Tibial nerve (tissue), 4 donors: ENCODE results near the gene TPSD1. TPM values are rescaled to one million over a fixed set of nuclear protein-coding genes. Genes with fewer than 3 reads are reported as not detected.

ENCODE experiments used
- DNase-seq, 2 donors: peaks; one replicate each; pipeline ENCODE4 v3.0.0-alpha.2; 2019; ENCODE audit warnings: low spot score in 2 of 2
- H3K27ac ChIP-seq, 4 donors: fragments of 200-600 bp; sonication (generic) in 3 of 4; one replicate each; pipeline ENCODE4 v1.5.1; 2017 to 2019; ENCODE audit warnings: mild to moderate bottlenecking in 1 of 4
- H3K27me3 ChIP-seq, 2 donors: fragments of 200-600 bp; sonication (generic) in 1 of 2; one replicate each; pipeline versions ENCODE4 v1.5.1 to v1.6.0; 2017 to 2019
- H3K36me3 ChIP-seq, 3 donors: fragments of 200-600 bp; sonication (generic); one replicate each; pipeline ENCODE4 v1.5.1; 2018 to 2019
- H3K4me1 ChIP-seq, 4 donors: fragments of 200-600 bp; sonication (generic) in 3 of 4; one replicate each; pipeline ENCODE4 v1.5.1; 2017 to 2019
- H3K4me3 ChIP-seq, 4 donors: fragments of 200-600 bp; sonication (generic) in 3 of 4; one replicate each; pipeline ENCODE4 v1.5.1; 2017 to 2019; ENCODE audit warnings: mild to moderate bottlenecking in 1 of 4, moderate library complexity in 1 of 4
- H3K9me3 ChIP-seq, 4 donors: fragments of 200-600 bp; sonication (generic) in 3 of 4; one replicate each; pipeline ENCODE4 v1.5.1; 2017 to 2019
- EP300 ChIP-seq, 2 donors: sonication (generic); formaldehyde crosslinking; IDR thresholded peaks; one replicate each; pipeline ENCODE4 v1.6.1; 2017; ENCODE audit warnings: antibody characterized with exemption in 2 of 2, mild to moderate bottlenecking in 1 of 2
- POLR2A ChIP-seq, 2 donors: fragments of 450-650 bp; IDR thresholded peaks; one replicate each; pipeline ENCODE4 v1.6.1; 2017; ENCODE audit warnings: antibody characterized with exemption in 2 of 2, mild to moderate bottlenecking in 2 of 2, moderate library complexity in 2 of 2
- WGBS, 2 donors: methylation state at CpG; one replicate each; pipeline ENCODE4 v1.1.5; 2018; 5-methylcytosine and 5-hydroxymethylcytosine counted together
- total RNA-seq, 4 donors: library from RNA; depleted of rRNA; stranded (reverse); fragments of >200 nt; gene quantifications; one replicate each; pipeline ENCODE4 v1.1.0, GENCODE V29; 2016
- TF ChIP-seq, protein P1 (sequence below), 5 experiments: fragments of 200-600 bp in 3 of 5; fragments of 450-650 bp in 2 of 5; sonication (generic) in 3 of 5; IDR thresholded peaks; one replicate each; pipeline ENCODE4 v1.5.1; 2016 to 2019; ENCODE audit warnings: antibody characterized with exemption in 5 of 5, mild to moderate bottlenecking in 3 of 5, moderate library complexity in 2 of 5

Gene TPSD1
- total RNA-seq, 4 donors from 2014 or later: 2.7 to 14.0 (median 6.3) TPM; not detected in 1

DNA sequence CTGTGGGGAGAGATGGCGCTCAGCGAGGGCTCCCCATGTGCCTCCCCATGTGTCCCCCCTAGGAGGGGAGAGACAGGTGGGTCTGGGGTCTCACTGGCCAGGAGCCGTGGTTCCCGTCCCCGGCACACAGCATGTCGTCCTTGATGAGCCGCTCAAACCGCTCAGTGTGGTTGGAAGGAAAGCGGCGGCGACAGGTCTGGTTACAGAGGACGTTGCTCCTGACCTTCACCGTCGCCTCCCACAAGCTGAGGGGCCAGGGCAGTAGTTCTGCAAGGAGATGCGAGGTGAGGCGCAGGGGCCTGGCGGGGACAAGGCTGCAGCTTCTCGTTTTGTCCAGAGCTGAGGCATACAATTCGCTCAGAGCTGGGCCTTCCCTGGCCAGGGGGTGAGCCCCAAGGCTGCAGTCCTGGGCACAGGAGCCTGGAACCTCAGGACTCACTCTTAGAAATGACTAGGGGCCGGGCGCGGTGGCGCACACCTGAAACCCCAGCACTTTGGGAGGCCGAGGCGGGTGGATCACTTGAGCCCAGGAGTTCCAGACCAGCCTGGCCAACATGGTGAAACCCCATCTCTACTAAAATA lies 30.7 kb downstream of the TPSD1 start:
- Histone ChIP-seq H3K27me3 (peaks cover 0 to 83% of the 10 kb centered on the region in 2 donors), H3K36me3 (no peaks in the 10 kb centered on the region), H3K9me3 (no peaks in the 10 kb centered on the region), H3K4me3 (no peak overlapping the region), H3K27ac (no peak overlapping the region), H3K4me1 (peaks cover 0 to 15% (median 0%) of the 10 kb centered on the region in 4 donors)
- DNase-seq: no peak
- TF ChIP-seq POLR2A (IDR thresholded peaks at IDR 0.05) (no peak), EP300 (IDR thresholded peaks at IDR 0.05) (no peak)
- TF ChIP-seq, protein P1, sequence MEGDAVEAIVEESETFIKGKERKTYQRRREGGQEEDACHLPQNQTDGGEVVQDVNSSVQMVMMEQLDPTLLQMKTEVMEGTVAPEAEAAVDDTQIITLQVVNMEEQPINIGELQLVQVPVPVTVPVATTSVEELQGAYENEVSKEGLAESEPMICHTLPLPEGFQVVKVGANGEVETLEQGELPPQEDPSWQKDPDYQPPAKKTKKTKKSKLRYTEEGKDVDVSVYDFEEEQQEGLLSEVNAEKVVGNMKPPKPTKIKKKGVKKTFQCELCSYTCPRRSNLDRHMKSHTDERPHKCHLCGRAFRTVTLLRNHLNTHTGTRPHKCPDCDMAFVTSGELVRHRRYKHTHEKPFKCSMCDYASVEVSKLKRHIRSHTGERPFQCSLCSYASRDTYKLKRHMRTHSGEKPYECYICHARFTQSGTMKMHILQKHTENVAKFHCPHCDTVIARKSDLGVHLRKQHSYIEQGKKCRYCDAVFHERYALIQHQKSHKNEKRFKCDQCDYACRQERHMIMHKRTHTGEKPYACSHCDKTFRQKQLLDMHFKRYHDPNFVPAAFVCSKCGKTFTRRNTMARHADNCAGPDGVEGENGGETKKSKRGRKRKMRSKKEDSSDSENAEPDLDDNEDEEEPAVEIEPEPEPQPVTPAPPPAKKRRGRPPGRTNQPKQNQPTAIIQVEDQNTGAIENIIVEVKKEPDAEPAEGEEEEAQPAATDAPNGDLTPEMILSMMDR (IDR thresholded peaks at IDR 0.05): no peak
- 81 to 83% methylated on average over 23 to 24 of the region's 25 CpGs for WGBS, 2 donors

DNA sequence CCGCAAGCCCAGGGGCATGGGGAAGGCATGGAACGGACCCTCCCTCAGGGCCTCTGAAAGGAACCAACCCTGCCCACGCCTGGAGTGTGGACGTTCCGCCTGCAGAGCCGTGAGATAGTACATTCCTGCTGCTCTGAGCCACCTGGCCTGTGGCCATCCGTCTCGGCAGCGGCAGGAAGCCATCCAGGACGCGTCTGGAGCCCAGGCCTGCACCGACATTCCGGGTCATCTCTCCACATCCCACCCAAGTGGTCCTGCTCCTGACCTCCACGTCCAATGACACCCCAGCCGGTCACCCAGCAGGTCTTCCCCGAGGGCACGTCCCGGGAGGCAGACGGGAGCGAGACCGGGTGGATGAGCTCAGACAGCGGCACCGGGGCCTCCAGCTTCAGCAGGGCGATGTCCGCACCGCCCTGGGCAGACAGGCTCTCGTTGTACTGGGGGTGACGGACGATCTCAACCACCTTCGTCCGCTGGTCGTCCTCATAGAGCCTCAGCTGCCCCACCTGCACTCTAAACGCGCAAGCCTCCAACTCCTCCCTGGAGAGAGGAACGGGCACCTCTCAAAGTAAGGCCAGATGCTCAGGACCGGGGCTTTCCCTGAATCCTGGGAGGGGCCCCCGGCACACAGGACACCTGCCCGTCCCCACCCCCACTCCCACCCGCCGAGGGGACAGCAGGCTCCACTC lies 32.3 kb downstream of the TPSD1 start:
- TF ChIP-seq, protein P1 (IDR thresholded peaks at IDR 0.05): no peak
- TF ChIP-seq EP300 (IDR thresholded peaks at IDR 0.05) (no peak), POLR2A (IDR thresholded peaks at IDR 0.05) (no peak)
- no peak for DNase-seq
- Histone ChIP-seq H3K4me1 (peaks cover 0 to 15% (median 0%) of the 10 kb centered on the region in 4 donors), H3K4me3 (no peak overlapping the region), H3K27me3 (peaks cover 0 to 92% of the 10 kb centered on the region in 2 donors), H3K9me3 (no peaks in the 10 kb centered on the region), H3K27ac (no peak overlapping the region), H3K36me3 (no peaks in the 10 kb centered on the region)
- WGBS, 2 donors: 54 to 56% methylated on average over 30 to 32 of the region's 40 CpGs

DNA sequence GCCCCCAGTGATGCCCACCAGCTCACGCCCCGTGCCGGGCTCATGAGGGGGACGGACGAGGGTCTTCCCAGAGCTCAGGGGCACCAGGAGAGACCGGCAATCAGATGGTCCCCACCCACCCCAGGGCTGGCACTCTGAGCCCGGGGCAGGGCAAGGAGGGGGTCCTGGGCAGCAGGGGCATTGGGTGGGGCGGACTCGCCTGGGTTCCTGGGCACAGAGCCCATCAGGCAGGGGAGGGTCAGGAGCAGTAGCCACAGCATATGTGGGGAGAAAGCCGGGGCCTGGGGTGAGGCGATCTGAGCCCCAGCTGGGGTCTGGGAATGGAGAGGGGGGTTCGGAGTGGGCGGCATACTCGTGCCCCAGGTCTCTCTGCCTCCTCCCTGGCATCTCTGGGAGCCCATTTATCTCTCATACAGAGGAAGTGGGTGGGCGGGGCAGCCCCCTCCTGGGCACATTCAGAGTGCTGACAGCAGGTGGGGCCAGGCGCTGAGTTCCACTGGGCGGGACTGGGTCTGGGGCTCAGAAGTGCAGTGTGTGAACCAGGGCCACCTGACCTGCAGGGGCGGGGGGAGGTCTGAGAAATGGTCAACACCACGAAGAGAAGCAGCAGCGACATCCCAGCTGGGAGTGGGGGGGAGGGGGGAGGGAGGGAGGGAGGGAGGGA lies 33.1 kb downstream of the TPSD1 start:
- TF ChIP-seq POLR2A (IDR thresholded peaks at IDR 0.05) (no peak), EP300 (IDR thresholded peaks at IDR 0.05) (no peak)
- TF ChIP-seq, protein P1 (IDR thresholded peaks at IDR 0.05): no peak
- Histone ChIP-seq H3K9me3 (no peaks in the 10 kb centered on the region), H3K4me1 (peaks cover 0 to 15% (median 0%) of the 10 kb centered on the region in 4 donors), H3K4me3 (no peak overlapping the region), H3K27me3 (peaks cover 0 to 92% of the 10 kb centered on the region in 2 donors), H3K27ac (no peak overlapping the region), H3K36me3 (no peaks in the 10 kb centered on the region)
- 21 to 23% methylated on average over 11 to 13 of the region's 20 CpGs for WGBS, 2 donors
- DNase-seq: no peak

DNA sequence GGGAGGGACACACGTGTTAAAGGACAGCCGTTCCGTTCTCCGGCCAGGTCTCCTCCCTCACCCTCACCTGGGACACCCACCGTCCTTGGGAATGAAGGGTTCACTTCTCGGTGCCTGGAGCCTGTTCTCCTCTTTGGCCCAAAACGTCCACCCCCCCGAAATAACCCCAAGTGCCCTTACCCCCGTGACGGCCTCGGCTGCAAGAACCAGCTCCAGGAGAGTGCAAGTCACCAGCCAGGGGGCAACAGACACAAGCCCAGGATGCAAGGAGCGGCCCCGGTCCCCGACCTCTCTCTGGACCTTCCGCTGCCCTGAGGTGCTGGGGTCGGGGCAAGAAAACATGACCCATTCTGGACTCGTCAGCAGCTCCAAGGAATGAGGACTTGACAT lies 33.6 kb downstream of the TPSD1 start:
- Histone ChIP-seq H3K36me3 (no peaks in the 10 kb centered on the region), H3K27me3 (peaks cover 0 to 93% of the 10 kb centered on the region in 2 donors), H3K4me1 (peaks cover 0 to 15% (median 0%) of the 10 kb centered on the region in 4 donors), H3K27ac (no peak overlapping the region), H3K4me3 (no peak overlapping the region), H3K9me3 (no peaks in the 10 kb centered on the region)
- DNase-seq: no peak
- 4 to 10% methylated on average over 16 of the region's 17 CpGs for WGBS, 2 donors
- no peak for TF ChIP-seq POLR2A (IDR thresholded peaks at IDR 0.05)
- no peak for TF ChIP-seq EP300 (IDR thresholded peaks at IDR 0.05)
- TF ChIP-seq, protein P1 (IDR thresholded peaks at IDR 0.05): no peak

DNA sequence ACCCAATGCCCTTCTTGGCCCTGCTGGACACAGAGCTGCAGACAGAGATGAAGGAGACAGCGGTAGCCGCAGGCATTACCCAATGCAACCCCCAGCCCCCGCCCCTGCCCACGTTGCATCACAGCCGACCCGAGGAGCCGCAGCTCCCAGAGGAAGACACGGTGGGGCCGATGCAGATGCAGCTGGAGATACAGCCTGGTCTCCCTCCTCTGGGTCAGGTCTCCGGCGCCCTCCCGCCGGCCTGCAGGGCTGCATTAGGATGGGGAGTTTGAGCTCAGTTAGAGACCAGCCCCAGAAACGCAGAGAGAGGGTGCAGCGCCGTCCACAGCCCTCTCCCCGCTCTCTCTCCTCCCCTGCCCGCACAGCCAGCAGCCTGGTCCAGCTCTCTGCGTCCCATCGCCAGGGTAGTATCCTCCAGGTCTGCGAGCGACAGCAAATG lies 34.2 kb downstream of the TPSD1 start:
- Histone ChIP-seq H3K27ac (no peak overlapping the region), H3K27me3 (peaks cover 0 to 94% of the 10 kb centered on the region in 2 donors), H3K9me3 (no peaks in the 10 kb centered on the region), H3K36me3 (no peaks in the 10 kb centered on the region), H3K4me3 (no peak overlapping the region), H3K4me1 (peaks cover 0 to 15% (median 0%) of the 10 kb centered on the region in 4 donors)
- DNase-seq: no peak
- no peak for TF ChIP-seq POLR2A (IDR thresholded peaks at IDR 0.05)
- WGBS, 2 donors: 12 to 13% methylated on average over 10 to 22 of the region's 22 CpGs
